ENCODE measurements around the gene MVB12B.

The MVB12B gene

GRCh38 chr9:126295936-126296600 lies 30.6 kb upstream of the MVB12B start:
- no peak for ATAC-seq (replicated peaks; ENCODE audit: extremely low read depth, poor library complexity, severe bottlenecking)
- no peak overlapping the region for H3K27ac Mint-ChIP-seq (ENCODE audit: low read depth)

DNA sequence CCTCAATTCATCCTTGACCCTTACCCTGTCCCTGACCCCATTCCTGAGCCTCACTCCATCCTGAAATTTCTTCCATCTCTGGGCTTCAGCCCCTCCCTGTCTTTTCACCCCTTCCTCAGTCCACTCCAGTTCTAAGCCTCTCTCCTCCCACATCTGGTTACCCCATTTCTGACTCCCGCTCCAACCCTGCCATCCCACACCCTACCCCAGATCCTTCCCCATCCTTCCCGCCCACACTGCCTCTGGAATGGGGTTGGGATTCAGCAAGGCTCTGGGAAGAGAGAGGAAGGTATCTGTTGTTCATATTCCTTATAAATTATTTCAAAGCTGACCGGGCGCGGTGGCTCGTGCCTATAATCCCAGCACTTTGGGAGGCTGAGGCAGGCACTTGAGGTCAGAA lies 29.9 kb upstream of the MVB12B start:
- no peak for ATAC-seq (replicated peaks; ENCODE audit: extremely low read depth, poor library complexity, severe bottlenecking)
- DNase-seq (ENCODE audit: low spot score in 2 of 2): no peak
- Mint-ChIP-seq H3K27me3 (peaks cover 45% of the 10 kb centered on the region), H3K4me3 (no peak overlapping the region), H3K36me3 (ENCODE audit: insufficient read depth) (peaks cover 2% of the 10 kb centered on the region), H3K4me1 (no peaks in the 10 kb centered on the region), H3K27ac (ENCODE audit: low read depth) (no peak overlapping the region), H3K9me3 (no peaks in the 10 kb centered on the region)

More at GRCh38 chr9:126295936-126296600, 30.6 kb upstream of the MVB12B start:
- Mint-ChIP-seq H3K4me1 (no peaks in the 10 kb centered on the region), H3K4me3 (no peak overlapping the region), H3K27me3 (peaks cover 46% of the 10 kb centered on the region), H3K9me3 (no peaks in the 10 kb centered on the region), H3K36me3 (ENCODE audit: insufficient read depth) (peaks cover 2% of the 10 kb centered on the region)
- no peak for DNase-seq (ENCODE audit: low spot score in 2 of 2)

GRCh38 chr9:126297661-126298060 lies 29.0 kb upstream of the MVB12B start:
- H3K27me3 Mint-ChIP-seq: peaks cover 36% of the 10 kb centered on the region
- H3K4me1 Mint-ChIP-seq: peaks cover 6% of the 10 kb centered on the region
- H3K36me3 Mint-ChIP-seq (ENCODE audit: insufficient read depth): peaks cover 2% of the 10 kb centered on the region
- H3K27ac Mint-ChIP-seq (ENCODE audit: low read depth): no peak overlapping the region
- ATAC-seq (replicated peaks; ENCODE audit: extremely low read depth, poor library complexity, severe bottlenecking) (no peak), DNase-seq (ENCODE audit: low spot score in 2 of 2) (no peak)
- no peaks in the 10 kb centered on the region for H3K9me3 Mint-ChIP-seq
- no peak overlapping the region for H3K4me3 Mint-ChIP-seq

DNA sequence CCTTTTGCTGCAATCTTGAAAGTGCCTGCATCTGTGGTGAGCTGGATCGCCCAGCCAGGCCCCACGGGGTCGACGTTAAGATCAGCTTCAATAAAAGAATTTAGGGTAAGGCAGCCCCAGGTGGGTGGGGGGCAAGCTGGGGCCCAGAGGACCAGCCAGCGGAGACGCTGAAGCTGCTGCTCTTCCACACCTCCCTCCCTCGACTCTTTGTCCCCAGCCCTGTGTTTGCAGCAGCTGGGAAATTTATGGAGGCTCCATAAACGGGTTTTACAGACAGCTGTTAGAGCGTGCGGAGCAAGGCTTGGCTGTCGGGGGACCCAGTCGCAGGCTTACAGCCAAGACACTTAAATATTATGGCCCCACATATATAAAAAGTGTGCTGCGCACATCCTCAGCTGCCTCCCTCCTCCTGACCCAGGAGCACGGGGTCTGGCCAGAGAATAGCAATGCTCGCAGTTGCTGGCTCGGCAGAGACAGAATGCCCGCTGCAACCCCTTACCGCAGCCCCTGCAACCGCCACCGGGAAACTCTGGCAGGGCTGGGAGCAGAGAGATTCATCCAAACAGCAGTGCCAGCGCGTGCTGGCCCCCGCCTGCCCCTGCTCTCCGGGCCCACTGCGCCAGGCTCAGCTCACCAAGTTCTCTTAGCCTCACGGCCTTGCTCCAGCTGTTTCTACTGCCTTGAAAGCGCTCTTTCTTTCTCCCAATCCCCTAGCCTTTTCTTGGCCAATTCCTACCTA lies 28.4 kb upstream of the MVB12B start:
- no peak overlapping the region for H3K27ac Mint-ChIP-seq (ENCODE audit: low read depth)
- ATAC-seq (replicated peaks; ENCODE audit: extremely low read depth, poor library complexity, severe bottlenecking) (no peak), DNase-seq (ENCODE audit: low spot score in 2 of 2) (no peak)
- peaks cover 35% of the 10 kb centered on the region for H3K27me3 Mint-ChIP-seq
- H3K9me3 Mint-ChIP-seq: no peaks in the 10 kb centered on the region
- no peak overlapping the region for H3K4me3 Mint-ChIP-seq
- peaks cover 6% of the 10 kb centered on the region for H3K4me1 Mint-ChIP-seq
- peaks cover 2% of the 10 kb centered on the region for H3K36me3 Mint-ChIP-seq (ENCODE audit: insufficient read depth)

DNA sequence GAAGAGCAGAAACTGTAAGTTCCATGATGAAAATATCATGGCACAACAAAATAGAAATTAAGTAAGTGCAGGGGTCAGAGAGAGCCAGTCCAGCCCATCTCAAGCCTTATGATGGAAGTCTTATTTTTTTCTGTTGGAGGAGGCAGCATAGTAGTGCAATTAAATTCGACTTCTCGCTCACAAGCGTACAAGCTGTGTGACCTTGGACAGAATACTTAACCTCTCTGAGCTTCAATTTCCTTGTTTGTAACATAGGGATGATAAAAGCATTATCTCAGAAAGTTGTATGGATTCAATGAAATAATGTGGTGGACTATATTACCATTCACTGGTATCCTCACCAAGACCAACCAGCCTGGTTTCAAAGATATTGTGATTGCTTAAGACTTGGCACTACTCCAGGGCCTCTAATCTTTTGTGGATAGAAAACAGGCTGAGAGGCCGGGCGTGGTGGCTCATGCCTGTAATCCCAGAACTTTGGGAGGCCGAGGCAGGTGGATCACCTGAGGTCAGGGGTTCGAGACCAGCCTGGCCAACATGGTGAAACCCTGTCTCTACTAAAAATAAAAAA lies 26.8 kb upstream of the MVB12B start:
- no peak for DNase-seq (ENCODE audit: low spot score in 2 of 2)
- no peak for ATAC-seq (replicated peaks; ENCODE audit: extremely low read depth, poor library complexity, severe bottlenecking)
- Mint-ChIP-seq H3K27me3 (peaks cover 22% of the 10 kb centered on the region), H3K27ac (ENCODE audit: low read depth) (no peak overlapping the region), H3K4me1 (peaks cover 6% of the 10 kb centered on the region), H3K4me3 (no peak overlapping the region), H3K9me3 (no peaks in the 10 kb centered on the region), H3K36me3 (ENCODE audit: insufficient read depth) (peaks cover 2% of the 10 kb centered on the region)

DNA sequence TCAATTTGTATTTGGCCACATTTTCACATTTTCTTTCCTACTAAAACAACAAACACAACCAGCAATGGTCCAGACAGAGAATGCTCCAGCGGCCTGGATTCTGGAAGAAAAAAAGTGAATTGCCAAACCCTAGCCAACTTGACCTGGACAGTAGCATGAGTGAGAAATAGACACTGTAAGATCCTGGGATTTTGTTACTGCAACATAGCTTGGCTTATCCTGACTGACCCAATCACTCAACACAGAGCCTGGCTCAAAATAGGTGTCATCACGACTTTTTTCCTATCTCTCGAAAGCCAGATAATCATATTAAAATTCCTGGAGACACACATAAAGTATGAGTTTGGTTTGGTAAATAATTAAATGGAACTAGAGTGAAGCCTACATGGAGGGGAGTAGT lies 25.4 kb upstream of the MVB12B start:
- no peak for ATAC-seq (replicated peaks; ENCODE audit: extremely low read depth, poor library complexity, severe bottlenecking)
- Mint-ChIP-seq H3K27me3 (peaks cover 9% of the 10 kb centered on the region), H3K4me1 (peaks cover 6% of the 10 kb centered on the region), H3K9me3 (no peaks in the 10 kb centered on the region), H3K4me3 (no peak overlapping the region), H3K27ac (ENCODE audit: low read depth) (no peak overlapping the region), H3K36me3 (ENCODE audit: insufficient read depth) (peaks cover 2% of the 10 kb centered on the region)
- DNase-seq (ENCODE audit: low spot score in 2 of 2): no peak

DNA sequence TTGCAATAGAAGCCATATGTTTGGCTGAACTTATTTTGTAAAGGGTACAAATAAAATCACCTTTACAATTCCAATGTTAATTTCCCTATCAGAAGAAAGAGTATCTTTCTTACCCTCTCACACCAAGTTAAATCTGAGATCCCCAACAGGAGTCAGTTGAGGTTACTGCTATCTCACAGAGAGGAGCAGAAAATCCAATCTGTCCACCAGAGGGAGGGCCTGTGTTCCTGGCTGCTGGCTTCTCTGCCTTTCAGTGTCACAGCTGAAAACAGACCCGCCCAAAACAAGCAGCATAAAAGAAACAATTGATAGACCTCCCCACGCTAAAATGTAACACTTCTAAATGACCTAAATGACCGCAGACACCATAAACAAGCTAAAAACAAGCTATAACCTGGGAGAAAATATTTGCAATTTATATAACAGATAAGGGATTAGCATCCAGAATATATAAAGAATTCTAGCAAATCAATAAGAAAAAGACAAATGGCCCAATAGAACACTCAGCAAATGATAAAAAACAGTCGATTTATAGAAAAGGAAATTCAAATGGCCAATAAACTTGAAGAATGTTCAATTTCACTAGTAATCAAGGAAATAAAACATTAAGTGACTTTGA lies 24.5 kb upstream of the MVB12B start:
- ATAC-seq (replicated peaks; ENCODE audit: extremely low read depth, poor library complexity, severe bottlenecking) (peak; percentile 82), DNase-seq (ENCODE audit: low spot score in 2 of 2) (peak in 1 of 2 donors; percentile 49)
- Mint-ChIP-seq H3K27me3 (peaks cover under 1% of the 10 kb centered on the region), H3K27ac (ENCODE audit: low read depth) (no peak overlapping the region), H3K4me3 (no peak overlapping the region), H3K36me3 (ENCODE audit: insufficient read depth) (peaks cover 2% of the 10 kb centered on the region), H3K4me1 (peaks cover 6% of the 10 kb centered on the region), H3K9me3 (no peaks in the 10 kb centered on the region)

- DNase-seq (ENCODE audit: low spot score in 2 of 2) (no peak), ATAC-seq (replicated peaks; ENCODE audit: extremely low read depth, poor library complexity, severe bottlenecking) (no peak)
- H3K4me1 Mint-ChIP-seq: peaks cover 6% of the 10 kb centered on the region
- H3K27me3 Mint-ChIP-seq: no peaks in the 10 kb centered on the region
- H3K9me3 Mint-ChIP-seq: no peaks in the 10 kb centered on the region
- H3K4me3 Mint-ChIP-seq: no peak overlapping the region
- H3K27ac Mint-ChIP-seq (ENCODE audit: low read depth): no peak overlapping the region
- H3K36me3 Mint-ChIP-seq (ENCODE audit: insufficient read depth): peaks cover 2% of the 10 kb centered on the region
Observed at GRCh38 chr9:126302730-126303129, 23.9 kb upstream of the MVB12B start.

GRCh38 chr9:126303488-126303887 lies 23.1 kb upstream of the MVB12B start:
- H3K27me3 Mint-ChIP-seq: no peaks in the 10 kb centered on the region
- no peak overlapping the region for H3K27ac Mint-ChIP-seq (ENCODE audit: low read depth)
- no peak for ATAC-seq (replicated peaks; ENCODE audit: extremely low read depth, poor library complexity, severe bottlenecking)
- no peaks in the 10 kb centered on the region for H3K9me3 Mint-ChIP-seq
- H3K4me3 Mint-ChIP-seq: no peak overlapping the region
- DNase-seq (ENCODE audit: low spot score in 2 of 2): no peak
- peaks cover 6% of the 10 kb centered on the region for H3K4me1 Mint-ChIP-seq
- H3K36me3 Mint-ChIP-seq (ENCODE audit: insufficient read depth): peaks cover 2% of the 10 kb centered on the region

DNA sequence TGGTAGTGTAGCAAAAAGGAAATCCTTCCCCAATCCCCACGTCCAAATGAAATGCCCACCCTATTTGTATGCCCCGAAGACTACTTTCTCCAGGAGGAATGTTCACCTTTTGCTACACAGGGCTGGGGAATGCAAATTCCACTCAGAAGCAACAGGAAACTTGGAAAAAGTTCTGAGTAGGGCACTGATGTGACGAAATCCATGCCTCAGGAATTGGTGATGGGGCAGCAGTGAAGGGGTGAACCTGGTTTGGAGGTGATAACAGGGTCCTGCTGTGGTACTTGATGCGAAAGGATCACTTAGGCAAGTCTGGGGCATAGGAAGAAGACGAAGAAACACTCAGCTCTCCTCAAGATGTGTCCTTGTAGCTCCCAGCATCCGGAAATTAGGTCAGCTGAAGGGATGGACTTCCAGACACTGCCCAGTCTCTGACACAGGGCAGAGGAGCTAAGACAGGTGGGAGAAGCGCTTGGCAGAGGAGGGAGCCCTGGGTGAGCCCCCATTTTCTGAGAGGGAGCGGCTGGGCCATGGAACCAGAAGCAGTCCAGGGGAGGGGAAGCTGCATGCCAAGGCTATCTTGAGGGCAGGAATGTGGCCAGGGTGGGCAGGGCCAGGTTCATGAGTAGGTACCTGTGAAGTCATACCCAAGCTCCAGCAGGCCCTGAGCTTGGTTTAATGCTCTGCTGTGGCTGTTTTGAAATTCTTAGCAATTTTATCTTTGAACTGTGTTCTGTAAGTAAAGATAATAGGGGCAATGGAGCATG lies 22.2 kb upstream of the MVB12B start:
- no peaks in the 10 kb centered on the region for H3K9me3 Mint-ChIP-seq
- DNase-seq (ENCODE audit: low spot score in 2 of 2) (no peak), ATAC-seq (replicated peaks; ENCODE audit: extremely low read depth, poor library complexity, severe bottlenecking) (no peak)
- H3K36me3 Mint-ChIP-seq (ENCODE audit: insufficient read depth): peaks cover 2% of the 10 kb centered on the region
- no peak overlapping the region for H3K4me3 Mint-ChIP-seq
- H3K27me3 Mint-ChIP-seq: no peaks in the 10 kb centered on the region
- H3K4me1 Mint-ChIP-seq: peaks cover 6% of the 10 kb centered on the region
- no peak overlapping the region for H3K27ac Mint-ChIP-seq (ENCODE audit: low read depth)

DNA sequence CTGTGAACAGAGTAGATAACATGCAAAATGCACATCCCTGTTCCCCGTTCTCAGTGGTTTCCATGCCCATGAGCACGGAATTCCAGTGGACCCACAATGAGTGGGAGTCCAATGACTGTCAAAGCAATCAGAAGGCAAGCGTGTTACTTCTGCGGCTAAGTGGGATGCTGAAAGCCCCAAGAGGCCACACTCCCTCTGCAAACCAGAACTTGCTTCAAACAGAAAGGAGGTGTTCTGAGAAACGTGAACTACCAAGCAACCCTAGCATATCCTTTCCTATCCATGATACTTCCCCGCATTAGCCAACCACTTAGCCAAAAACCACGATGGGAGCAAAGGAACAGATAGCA lies 21.7 kb upstream of the MVB12B start:
- peaks cover 6% of the 10 kb centered on the region for H3K4me1 Mint-ChIP-seq
- no peaks in the 10 kb centered on the region for H3K27me3 Mint-ChIP-seq
- H3K4me3 Mint-ChIP-seq: no peak overlapping the region
- peaks cover 2% of the 10 kb centered on the region for H3K36me3 Mint-ChIP-seq (ENCODE audit: insufficient read depth)
- H3K9me3 Mint-ChIP-seq: no peaks in the 10 kb centered on the region
- ATAC-seq (replicated peaks; ENCODE audit: extremely low read depth, poor library complexity, severe bottlenecking) (no peak), DNase-seq (ENCODE audit: low spot score in 2 of 2) (no peak)
- no peak overlapping the region for H3K27ac Mint-ChIP-seq (ENCODE audit: low read depth)

GRCh38 chr9:126306071-126306647 lies 20.5 kb upstream of the MVB12B start:
- Mint-ChIP-seq H3K27ac (ENCODE audit: low read depth) (no peak overlapping the region), H3K4me3 (no peak overlapping the region), H3K36me3 (ENCODE audit: insufficient read depth) (no peaks in the 10 kb centered on the region), H3K4me1 (peaks cover 6% of the 10 kb centered on the region), H3K9me3 (no peaks in the 10 kb centered on the region), H3K27me3 (no peaks in the 10 kb centered on the region)
- DNase-seq (ENCODE audit: low spot score in 2 of 2): no peak
- no peak for ATAC-seq (replicated peaks; ENCODE audit: extremely low read depth, poor library complexity, severe bottlenecking)
